ENCODE measurements around the gene TCF4.

DNA sequence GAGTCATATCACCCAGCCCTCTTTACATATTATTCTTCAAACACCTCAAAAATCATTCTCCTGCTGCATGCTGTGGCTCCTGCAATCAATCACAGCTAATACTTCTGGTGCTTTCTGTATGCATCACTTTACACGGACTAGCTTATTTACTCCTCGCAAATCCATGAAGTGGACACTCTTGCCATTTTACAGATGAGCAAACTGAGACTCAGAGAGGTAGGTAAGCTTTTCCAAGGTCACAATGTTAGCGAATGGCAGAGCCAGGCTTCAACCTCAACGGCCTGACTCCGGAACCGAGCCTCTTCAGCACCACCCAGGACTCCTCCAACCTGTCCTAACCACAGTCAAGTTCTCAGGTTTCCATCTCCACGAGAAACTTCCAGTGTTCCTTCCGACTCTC, 36.8 kb downstream of the TCF4 start:
- TF ChIP-seq, protein P1, sequence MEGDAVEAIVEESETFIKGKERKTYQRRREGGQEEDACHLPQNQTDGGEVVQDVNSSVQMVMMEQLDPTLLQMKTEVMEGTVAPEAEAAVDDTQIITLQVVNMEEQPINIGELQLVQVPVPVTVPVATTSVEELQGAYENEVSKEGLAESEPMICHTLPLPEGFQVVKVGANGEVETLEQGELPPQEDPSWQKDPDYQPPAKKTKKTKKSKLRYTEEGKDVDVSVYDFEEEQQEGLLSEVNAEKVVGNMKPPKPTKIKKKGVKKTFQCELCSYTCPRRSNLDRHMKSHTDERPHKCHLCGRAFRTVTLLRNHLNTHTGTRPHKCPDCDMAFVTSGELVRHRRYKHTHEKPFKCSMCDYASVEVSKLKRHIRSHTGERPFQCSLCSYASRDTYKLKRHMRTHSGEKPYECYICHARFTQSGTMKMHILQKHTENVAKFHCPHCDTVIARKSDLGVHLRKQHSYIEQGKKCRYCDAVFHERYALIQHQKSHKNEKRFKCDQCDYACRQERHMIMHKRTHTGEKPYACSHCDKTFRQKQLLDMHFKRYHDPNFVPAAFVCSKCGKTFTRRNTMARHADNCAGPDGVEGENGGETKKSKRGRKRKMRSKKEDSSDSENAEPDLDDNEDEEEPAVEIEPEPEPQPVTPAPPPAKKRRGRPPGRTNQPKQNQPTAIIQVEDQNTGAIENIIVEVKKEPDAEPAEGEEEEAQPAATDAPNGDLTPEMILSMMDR (IDR thresholded peaks at IDR 0.05; ENCODE audit: low read depth, low read length, missing input control): no peak
- TF ChIP-seq ZBTB33 (IDR thresholded peaks at IDR 0.05): no peak
- no peak for TF ChIP-seq JUND (IDR thresholded peaks at IDR 0.05)
- TF ChIP-seq EGR1 (IDR thresholded peaks at IDR 0.05; ENCODE audit: low read depth in 2 of 2): no peak
